ENCODE data around the gene CYSLTR1. TPM values are rescaled to one million over a fixed set of nuclear protein-coding genes. Genes with fewer than 3 reads are reported as not detected.
A peak's percentile ranks its signal among the peaks of the same experiment; 100 is the strongest.

Gene CYSLTR1
- total RNA-seq, result 10 to 100 TPM in 2 of 3 donors, 1 to 10 TPM in 1; 7.6 to 13.8 (median 12.4) TPM
- 34.3 TPM for total RNA-seq (2013)

GRCh38 chrX:78327370-78328086 lies at the start of gene CYSLTR1:
TSS of gene CYSLTR1 (minus strand) at chrX:78327611. CDS start at chrX:78273746, 53,865 bp downstream.
- no peaks in the 10 kb centered on the region for H3K9me3 Mint-ChIP-seq
- peak within 1 kb of the TSS; percentile 55 for H3K4me3 ChIP-seq (ENCODE audit: low read length)
- no peak for TF ChIP-seq CTCF (IDR thresholded peaks at IDR 0.05)
- intact Hi-C loops (cut with micrococcal nuclease), result no loop called here
- H3K27me3 ChIP-seq (ENCODE audit: control insufficient read depth, insufficient read depth, low read length), result no peaks in the 10 kb centered on the region
- H3K4me1 Mint-ChIP-seq, result peaks cover 52 to 60% of the 10 kb centered on the region in 2 donors
- H3K27ac Mint-ChIP-seq, result peak within 1 kb of the TSS; percentile 77 to 92
- peaks cover 0 to 5% of the 10 kb centered on the region in 2 donors for H3K27me3 Mint-ChIP-seq (ENCODE audit: low read depth in 2 of 2)
- peaks cover 14% of the 10 kb centered on the region for H3K4me1 ChIP-seq (ENCODE audit: control insufficient read depth, insufficient read depth, low read length)
- H3K27ac ChIP-seq (ENCODE audit: low read length), result peak within 1 kb of the TSS; percentile 63
- 18% methylated on average over 6 of the region's 7 CpGs for WGBS (ENCODE audit: insufficient coverage)
- peak within 1 kb of the TSS; percentile 90 for H3K4me3 Mint-ChIP-seq
- no peaks in the 10 kb centered on the region for H3K9me3 ChIP-seq (ENCODE audit: control insufficient read depth, insufficient read depth, low read length)
- H3K36me3 ChIP-seq (ENCODE audit: control insufficient read depth, insufficient read depth, low read length), result no peaks in the 10 kb centered on the region
- ATAC-seq, result peak in 2 of 3 donors; percentile 36 to 56
- H3K36me3 Mint-ChIP-seq, result no peaks in the 10 kb centered on the region
- DNase-seq, result peak in 1 of 2 donors; percentile 28

GRCh38 chrX:78377186-78377585 lies 49.8 kb upstream of the CYSLTR1 start:
- ATAC-seq (no peak), DNase-seq (no peak)
- TF ChIP-seq CTCF (IDR thresholded peaks at IDR 0.05), result no peak
- Mint-ChIP-seq H3K27me3 (ENCODE audit: low read depth in 2 of 2) (peaks cover 0 to 12% of the 10 kb centered on the region in 2 donors), H3K9me3 (no peaks in the 10 kb centered on the region), H3K4me1 (peaks cover 6 to 16% of the 10 kb centered on the region in 2 donors), H3K27ac (no peak overlapping the region), H3K4me3 (no peak overlapping the region), H3K36me3 (peaks cover 11% of the 10 kb centered on the region)
- H3K36me3 ChIP-seq (ENCODE audit: control insufficient read depth, insufficient read depth, low read length), result no peaks in the 10 kb centered on the region
- H3K27me3 ChIP-seq (ENCODE audit: control insufficient read depth, insufficient read depth, low read length), result no peaks in the 10 kb centered on the region
- H3K27ac ChIP-seq (ENCODE audit: low read length), result no peak overlapping the region
- no peaks in the 10 kb centered on the region for H3K4me1 ChIP-seq (ENCODE audit: control insufficient read depth, insufficient read depth, low read length)
- intact Hi-C loops (cut with micrococcal nuclease), result no loop called here
- no CpG with 5 or more reads among the region's 2 CpGs for WGBS (ENCODE audit: insufficient coverage)
- no peak overlapping the region for H3K4me3 ChIP-seq (ENCODE audit: low read length)
- no peaks in the 10 kb centered on the region for H3K9me3 ChIP-seq (ENCODE audit: control insufficient read depth, insufficient read depth, low read length)

GRCh38 chrX:78375894-78376293 lies 48.5 kb upstream of the CYSLTR1 start:
- ATAC-seq, result peak; percentile 58 to 85 (median 74)
- no peak overlapping the region for H3K4me3 ChIP-seq (ENCODE audit: low read length)
- Mint-ChIP-seq H3K27me3 (ENCODE audit: low read depth in 2 of 2) (peaks cover 0 to 12% of the 10 kb centered on the region in 2 donors), H3K4me1 (peaks cover 6 to 16% of the 10 kb centered on the region in 2 donors), H3K36me3 (peaks cover 6% of the 10 kb centered on the region), H3K27ac (peak overlapping the region; percentile 21 to 53), H3K9me3 (no peaks in the 10 kb centered on the region), H3K4me3 (no peak overlapping the region)
- no peaks in the 10 kb centered on the region for H3K36me3 ChIP-seq (ENCODE audit: control insufficient read depth, insufficient read depth, low read length)
- no peaks in the 10 kb centered on the region for H3K9me3 ChIP-seq (ENCODE audit: control insufficient read depth, insufficient read depth, low read length)
- no peak for TF ChIP-seq CTCF (IDR thresholded peaks at IDR 0.05)
- H3K27me3 ChIP-seq (ENCODE audit: control insufficient read depth, insufficient read depth, low read length), result no peaks in the 10 kb centered on the region
- intact Hi-C loops (cut with micrococcal nuclease), result no loop called here
- peak in 1 of 2 donors; percentile 10 for DNase-seq
- H3K4me1 ChIP-seq (ENCODE audit: control insufficient read depth, insufficient read depth, low read length), result no peaks in the 10 kb centered on the region
- no peak overlapping the region for H3K27ac ChIP-seq (ENCODE audit: low read length)

Data from natural killer cell (primary cell).